IPS DF 4.7 (cell line): ENCODE data around the gene PDE4D.
"Not testable (repeated sequence)": the region's sequence is repeated elsewhere in the genome, so short reads cannot be mapped to it uniquely, and the experiment has no call there.

Source experiments
- DNase-seq: peaks from one replicate; pipeline ENCODE4 v3.0.0-alpha.2; 2013; ENCODE audit warnings: low spot score; ENCODE audit errors: extremely low read depth

The PDE4D gene

DNA sequence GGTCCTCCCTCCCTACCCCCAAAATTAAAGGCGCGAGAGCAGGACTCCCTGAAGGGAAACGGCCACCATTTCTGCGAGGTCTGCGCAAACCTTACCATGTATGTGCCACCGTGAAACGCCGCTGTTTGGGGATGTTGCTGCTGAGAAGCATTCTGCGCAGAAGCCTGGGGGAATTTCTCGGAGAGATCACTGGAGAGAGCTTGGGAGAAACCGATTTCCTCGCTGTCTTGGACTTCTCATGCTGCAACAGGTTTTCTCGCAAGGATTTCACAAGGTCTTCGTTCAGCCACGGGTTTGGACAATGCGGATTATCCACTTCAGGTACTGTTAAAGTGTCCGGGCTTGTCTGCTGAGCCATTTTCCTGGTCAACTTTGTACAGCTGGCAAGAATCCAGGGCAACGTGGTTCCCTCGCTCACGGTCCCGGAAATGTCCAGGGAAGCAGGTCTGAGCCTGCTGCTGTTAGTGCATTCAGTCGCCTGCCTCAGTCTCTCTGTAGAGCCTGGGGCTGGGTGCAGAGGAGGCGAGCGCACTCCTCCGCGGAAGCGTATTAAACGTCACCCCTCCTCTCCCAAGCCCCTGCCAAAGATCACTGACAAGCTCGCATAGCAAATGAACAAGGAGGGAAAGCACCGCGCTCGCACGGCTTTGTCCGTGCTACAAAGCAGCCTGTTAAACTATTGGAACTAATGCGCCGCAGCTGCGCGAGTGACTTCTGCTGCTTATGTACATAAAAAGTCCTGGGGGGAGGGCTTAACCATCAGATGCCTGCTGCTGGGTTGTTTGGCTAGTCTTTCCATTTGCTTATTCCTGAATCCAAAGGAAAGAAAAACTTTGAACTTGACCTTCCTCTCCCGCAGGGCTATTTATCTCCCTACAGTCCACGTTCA lies 125.1 kb downstream of the PDE4D start:
- DNase-seq: no peak

DNA sequence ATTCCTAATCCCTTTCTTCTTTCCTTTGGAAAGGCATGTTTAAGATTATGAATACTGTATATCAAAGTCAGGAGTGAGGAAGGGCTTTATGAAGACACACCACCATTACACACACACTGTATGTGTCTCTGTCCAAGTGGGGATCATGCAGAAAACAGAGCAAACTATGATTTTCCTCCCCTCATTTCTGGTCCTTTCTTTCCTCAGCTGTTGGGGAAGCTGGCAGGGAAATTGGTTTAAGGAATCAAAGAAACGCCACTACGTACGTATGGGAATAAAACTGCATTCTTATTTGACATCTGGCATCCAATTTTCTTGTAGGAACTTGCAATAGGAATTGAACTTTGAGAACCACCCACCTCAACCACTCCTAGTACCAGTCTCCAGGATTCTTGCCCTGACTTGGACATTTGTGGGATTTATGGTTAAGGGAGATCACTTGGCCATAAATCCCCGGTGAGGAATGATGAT lies 125.8 kb downstream of the PDE4D start:
- DNase-seq: no peak

DNA sequence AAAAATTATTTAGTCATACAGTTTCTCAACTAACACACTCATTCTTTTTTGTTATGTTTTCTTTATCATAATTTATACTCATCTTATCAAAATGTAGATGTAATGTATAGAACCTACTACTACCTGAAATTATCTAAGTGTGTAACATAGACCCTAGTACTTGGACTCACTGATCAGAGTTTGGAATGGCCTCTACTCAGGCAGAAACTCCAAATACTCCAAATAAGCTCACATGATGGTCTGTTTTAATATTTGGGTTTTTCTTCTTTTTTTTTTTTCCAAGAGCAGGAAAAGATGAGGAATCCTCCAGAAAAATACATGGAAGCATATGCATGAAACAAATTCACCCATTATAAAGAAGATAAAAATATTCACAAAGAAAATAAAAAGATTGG lies 126.3 kb downstream of the PDE4D start:
- no peak for DNase-seq

DNA sequence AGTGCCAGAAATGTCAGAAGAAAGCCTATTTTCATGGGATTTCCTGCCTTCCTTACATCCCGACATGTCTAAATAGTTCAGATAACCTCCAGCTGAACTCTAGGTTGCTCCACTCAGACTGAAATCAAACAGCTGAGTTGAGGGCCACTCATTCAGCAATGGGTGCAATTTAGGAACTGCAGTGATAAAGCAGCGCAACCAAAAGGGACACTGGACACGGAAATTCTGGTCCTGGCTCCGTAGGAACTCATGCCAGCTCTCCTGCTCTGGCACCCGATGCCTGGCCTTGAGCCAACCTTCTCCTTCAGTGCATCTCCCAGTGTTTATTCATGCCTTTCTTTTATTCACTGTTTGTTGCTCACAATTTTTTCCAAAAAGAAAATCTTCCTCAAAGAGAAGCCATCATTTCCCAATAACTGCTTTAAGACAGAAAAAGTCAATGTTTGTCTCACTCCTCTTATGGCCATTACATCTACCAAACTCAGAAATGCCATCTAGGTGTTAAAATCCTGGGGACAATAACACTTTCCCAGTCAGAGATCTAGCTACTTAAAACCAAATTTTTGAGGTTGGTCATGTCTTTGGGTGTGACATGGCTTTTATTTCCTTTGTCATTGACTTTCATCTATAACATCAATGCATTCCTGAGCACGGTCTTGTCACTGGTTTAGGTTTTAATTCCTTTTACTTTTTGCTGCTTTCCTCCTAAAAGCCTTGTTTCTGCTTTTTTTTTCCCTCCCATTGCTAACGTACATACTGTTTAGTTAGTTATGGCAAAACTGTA lies 126.9 kb downstream of the PDE4D start:
- DNase-seq: no peak

DNA sequence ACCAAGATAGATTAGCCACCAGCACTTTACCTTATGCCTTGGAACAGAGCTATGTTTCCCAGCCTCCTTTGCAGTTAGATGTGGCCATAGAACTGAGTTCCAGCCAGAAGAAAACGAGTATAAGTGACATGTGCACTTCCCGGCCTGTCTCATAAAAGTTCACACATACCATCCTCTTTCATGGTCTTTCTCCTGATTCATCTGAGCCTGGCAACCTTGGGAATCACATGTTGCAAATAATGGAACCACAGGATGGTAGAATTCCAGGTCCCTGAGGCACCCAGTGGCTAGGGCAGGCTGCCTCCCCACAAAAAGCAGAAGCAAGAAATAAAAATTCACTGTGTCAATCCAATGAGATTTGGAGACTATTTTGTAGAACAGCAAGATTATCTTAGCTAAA lies 128.1 kb downstream of the PDE4D start:
- no peak for DNase-seq

DNA sequence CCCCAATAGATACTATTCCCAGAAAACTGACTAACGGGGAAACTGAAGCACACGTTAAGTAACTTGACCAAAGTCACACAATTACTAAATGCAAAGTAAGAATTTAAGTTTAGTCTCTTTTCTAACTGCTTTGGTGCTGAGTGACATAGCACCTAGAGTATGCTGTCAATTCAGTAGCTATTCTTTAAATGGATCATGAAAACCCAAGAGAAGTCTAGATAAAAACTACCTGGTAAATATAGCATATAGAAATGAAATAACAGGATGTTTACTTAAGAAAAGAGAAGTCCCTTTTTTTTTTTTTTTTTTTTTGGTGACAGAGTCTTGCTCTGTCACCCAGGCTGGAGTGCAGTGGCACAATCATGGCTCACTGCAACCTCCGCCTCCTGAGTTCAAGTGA lies 129.2 kb downstream of the PDE4D start:
- DNase-seq: no peak

DNA sequence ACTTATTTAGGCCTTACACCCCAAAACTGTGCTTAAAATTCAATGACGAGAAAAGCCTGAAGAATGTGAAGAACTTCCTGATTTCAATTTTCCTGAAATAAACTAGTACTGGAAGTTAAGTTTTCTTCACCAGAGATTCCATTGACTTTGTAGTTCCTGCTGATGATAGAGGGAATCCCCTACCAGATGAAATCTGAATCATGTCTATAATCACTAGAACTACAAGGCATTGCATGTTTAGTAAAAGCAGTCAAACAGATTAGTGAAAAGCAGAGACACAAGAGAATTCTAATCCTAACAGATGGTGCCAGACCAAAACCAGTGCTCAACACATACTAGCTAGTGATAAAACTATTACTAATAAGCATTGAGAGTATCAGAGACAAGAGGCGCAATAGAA lies 130.0 kb downstream of the PDE4D start:
- DNase-seq: no peak

DNA sequence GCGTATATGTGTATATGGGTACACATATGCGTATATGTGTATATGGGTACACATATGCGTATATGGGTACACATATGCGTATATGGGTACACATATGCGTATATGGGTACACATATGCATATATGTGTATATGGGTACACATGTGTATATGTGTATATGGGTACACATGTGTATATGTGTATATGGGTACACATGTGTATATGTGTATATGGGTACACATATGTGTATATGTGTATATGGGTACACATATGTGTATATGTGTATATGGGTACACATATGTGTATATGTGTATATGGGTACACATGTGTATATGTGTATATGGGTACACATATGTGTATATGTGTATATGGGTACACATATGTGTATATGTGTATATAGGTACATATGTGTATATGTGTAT lies 131.3 kb downstream of the PDE4D start:
- not testable (repeated sequence) for DNase-seq

DNA sequence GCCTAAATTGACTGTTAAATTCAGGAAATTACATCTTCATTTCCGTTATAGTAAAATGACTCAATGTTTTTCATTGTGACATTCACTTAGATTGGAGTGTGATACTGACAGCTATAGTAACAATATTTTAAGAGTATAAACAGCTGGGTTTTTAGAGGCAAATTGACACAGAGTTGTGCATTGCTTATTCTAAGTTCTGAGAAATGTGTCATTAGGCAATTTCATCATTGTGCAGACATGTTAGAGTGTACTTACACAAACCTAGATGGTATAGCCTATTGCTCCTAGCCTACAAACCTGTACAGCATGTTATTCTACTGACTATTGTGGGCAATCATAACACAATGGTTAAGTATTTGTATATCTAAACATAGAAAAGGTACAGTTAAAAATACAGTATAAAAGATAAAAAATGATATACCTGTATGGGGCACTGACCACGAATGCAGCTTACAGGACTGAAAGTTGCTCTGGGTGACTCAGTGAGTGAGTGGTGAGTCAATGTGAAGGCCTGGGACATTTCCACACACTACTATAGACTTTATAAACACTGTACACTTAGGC lies 132.7 kb downstream of the PDE4D start:
- no peak for DNase-seq

DNA sequence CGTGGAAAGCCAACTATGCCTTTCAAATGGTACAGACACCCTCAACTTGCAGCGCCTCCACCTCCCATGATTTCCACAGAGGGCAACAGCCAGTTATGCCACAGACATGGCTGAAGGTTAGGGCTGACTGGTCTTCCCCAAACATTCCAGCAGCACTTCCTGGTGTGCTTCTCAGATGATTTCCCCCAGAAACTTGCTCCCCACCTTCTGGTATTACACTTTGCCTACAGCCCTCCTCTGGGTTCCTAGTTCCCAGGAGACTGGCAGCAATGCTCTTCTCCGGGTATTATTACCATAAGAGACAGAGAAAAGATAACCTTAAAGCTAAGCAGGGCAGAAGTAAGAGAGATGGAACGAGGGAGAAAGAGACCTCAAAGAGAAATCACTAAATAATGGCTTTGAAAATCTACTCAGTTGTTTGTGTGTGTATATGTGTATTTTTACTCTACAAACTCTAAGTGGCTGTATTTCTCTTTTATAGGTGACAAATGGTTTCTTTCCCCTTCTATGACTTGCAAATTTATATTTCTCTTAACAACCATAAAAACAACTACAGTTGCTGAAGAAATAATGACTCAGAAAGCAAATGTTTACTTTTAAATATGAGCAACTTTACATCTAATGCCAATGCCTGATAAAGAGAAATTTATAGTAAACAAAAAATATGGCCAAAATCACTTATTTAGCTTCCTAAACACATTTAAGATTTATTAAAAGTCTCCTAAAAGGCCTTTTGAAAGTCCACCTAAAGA lies 133.8 kb downstream of the PDE4D start:
- DNase-seq: no peak

DNA sequence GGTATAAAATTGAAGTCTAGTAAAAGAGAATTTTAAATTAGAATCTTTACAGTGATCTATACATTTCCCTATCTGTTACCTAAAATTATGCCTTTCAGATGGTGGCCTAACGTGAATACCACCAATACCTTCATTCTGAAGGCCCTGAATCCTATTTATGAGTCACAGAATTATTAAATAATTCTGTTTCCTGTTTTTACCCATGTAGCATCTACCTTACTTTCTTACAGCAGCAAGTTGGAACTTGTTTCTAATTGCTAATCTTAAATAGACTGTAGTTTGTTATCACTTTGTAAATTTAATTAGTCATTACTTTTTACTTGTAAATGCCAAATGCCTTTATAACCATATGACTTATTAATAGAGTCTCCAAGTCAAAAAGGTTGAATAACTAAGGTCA lies 135.0 kb downstream of the PDE4D start:
- no peak for DNase-seq

DNA sequence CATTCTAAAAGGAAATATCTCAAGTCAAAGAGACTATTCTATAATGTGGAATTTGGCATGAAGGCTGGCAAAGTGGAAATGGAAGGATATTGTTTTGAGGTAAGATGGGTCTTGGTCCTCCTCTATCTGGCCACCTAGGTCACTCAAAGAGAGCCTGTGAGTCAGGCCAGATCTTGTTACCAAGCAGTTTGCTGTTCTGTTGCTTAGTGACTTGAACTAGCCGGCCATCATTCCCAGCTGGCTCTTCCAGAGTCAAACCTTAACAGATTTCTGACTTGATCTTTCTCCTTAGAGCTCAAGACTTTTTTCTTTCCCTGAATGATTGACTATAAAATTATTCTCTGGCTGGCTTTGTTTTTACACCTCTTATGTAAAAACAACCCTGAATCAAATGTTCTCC lies 136.1 kb downstream of the PDE4D start:
- DNase-seq: no peak

DNA sequence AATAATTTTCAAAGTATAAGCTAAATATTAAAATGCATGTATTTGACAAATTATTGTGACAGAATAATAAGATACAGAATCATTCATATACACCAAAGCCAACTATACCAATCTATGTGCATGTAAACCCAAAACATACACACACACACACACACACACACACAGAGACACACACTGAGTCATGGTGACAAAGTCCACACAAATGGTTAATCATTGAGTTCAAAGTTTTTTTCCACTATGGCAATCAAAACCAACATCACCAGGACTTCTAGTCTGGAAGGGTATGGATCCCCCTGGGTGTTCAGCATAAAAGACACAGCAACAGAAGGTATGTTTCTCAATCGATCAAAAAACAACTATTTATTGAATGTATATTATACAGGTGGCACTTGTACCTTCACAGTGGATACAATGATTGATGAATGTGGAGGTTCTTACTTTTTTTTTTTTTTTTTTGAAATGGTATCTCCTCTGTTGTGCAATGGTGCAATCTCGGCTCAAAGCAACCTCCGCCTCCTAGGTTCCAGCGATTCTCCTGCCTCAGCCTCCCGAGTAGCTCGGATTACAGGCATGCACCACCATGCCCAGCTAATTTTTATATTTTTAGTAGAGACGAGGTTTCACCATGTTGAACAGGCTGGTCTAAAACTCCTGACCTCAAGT lies 137.0 kb downstream of the PDE4D start:
- no peak for DNase-seq

DNA sequence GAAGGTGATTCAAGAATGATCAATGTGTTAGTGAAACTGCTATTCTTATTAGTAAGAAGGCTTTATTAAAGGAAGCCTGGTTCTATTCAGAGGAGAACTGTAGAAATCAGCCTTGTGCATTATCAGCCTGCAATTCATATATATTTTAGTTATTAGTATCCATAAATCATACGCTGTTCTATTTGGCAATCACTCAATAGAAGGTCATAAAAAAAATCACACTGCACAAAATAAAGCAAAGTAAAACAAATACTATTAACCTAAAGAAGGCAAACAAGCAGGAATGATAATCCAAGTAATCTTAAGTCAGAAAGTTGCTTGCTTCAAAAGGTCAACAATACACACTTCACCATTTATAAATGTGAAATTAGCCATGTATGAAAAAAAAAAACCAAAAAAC lies 138.1 kb downstream of the PDE4D start:
- DNase-seq: no peak

DNA sequence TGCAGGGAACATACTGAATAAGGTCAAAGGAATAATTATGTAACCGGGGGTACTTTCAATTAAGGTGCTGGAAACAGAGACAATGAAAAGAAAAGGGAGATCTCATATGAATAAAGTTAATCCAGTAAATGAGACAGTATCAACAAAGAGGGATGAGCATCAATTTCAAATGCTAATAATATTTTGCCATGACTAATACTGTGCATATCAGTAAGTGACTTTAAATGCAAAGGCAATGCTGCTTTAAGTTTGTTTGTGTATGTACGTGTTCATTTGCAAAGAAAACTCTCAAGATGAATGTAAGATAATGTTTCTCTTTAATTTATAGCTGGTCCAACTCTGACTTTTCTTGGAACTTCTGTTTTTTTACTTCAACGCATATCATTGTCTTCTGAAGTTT lies 139.9 kb downstream of the PDE4D start:
- no peak for DNase-seq

DNA sequence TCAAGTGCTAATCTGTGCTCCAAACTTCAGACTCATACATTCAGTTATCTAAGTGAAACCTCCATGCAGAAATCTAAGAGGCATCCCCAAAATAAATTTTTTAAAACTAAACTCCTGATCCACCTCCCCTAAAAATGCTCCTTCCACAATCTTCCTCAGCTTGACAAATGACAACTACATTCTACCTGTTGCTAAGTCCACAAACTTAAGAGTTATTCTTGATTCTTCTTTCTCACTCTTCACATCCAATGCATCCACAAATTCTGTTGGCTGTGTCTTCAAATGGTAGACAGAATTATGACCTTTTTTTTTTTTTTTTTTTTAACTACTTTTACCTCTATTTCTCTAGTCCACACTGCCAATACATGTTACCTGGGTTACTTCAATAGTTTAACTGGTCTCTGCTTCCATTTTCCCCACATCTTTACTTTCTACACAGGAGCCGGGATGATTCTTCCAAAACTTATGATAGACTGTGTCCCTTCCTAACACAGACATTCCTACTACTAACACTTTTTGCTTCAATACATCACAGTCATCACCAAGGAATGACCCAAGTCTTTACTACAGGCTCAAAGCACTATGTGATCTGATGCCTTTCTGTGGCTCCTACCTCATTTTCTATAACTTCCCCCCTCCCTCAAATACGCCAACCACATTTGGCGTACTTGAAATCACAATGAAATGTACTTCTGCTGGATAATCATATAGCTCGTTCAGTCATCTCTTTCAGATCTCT lies 143.6 kb downstream of the PDE4D start:
- no peak for DNase-seq

DNA sequence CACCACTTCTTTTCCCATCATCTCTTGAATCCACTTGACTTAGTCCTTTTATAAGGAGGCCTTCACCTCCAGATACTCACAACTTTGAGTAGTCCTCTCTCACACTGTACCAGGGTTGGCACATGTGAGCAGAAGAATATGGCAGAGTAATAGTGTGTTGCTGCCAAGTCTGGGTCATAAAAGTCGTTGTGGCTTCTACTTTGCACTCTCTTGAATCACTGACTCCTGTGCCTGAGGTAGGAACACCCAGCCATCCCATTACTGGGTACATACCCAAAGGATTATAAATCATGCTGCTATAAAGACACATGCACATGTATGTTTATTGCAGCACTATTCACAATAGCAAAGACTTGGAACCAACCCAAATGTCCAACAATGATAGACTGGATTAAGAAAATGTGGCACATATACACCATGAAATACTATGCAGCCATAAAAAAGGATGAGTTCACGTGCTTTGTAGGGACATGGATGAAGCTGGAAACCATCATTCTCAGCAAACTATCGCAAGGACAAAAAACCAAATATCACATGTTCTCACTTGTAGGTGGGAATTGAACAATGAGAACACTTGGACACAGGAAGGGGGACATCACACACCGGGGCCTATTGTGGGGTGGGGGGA lies 145.4 kb downstream of the PDE4D start:
- not testable (repeated sequence) for DNase-seq

DNA sequence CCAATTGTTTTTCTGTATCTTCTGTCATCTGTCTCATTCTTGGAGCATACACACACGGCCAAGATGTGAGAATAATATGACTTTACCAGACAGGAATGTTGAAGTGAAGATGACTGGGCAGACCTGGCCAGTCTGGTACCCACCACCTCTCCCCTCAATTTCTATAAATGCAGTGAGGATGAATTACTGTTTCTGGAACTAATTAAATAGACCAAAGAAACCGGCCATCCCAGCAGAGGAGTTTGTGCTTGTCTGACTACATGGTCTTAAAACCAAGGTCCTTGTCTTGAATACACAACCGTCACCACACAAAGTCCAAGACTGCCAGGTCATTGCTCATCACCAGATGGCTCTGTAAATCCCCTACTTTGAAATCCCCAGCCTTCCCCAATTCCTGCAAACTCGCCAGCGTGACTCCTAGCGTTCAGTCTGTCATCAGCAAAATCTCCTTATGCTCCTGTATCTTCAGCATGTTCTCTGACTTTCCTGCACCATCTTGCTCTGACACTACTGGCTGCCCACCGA lies 147.2 kb downstream of the PDE4D start:
- no peak for DNase-seq

DNA sequence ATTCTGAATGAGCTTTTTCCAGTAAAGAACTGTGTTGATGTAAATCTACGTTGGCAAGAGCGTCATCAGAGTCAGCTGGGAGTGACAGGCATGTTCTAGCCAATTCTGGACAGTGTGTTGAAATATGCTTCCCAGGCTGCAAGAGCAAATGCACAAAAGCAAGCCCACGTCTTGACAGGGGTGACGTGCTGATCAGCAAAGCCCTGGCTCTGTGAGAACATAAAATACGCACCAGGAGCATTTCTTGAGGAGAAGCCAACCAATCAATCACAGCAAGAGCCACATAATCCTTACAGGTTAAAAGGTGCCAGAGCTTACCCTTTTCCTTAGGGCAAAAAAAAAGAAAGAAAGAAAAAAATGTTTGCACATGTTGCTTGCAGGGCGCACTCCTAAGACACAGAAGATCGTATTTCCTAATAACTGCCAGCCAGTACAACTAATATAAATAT lies 148.1 kb downstream of the PDE4D start:
- no peak for DNase-seq
